Activated CD4-positive, alpha-beta memory T cell treated with anti-CD3 and anti-CD28 coated beads, Interleukin-2, amount 10 ng/mL, durations not matched to agents 7 days and 5 days (primary cell): ENCODE results near the gene DOK7. TPM values are rescaled to one million over a fixed set of nuclear protein-coding genes. Genes with fewer than 3 reads are reported as not detected.
A peak's percentile ranks its signal among the peaks of the same experiment; 100 is the strongest.

ENCODE experiments used
- CTCF ChIA-PET: fragments of 350-600 bp; sonication (Branson Sonifier 250); formaldehyde crosslinking; loops from one replicate; lab custom pipeline; 2021; ENCODE audit warnings: antibody characterized with exemption, inconsistent platforms; lab: Charles Lee
- POLR2A ChIA-PET: fragments of 350-600 bp; sonication (Branson Sonifier 250); formaldehyde crosslinking; loops from one replicate; lab custom pipeline; 2021; ENCODE audit warnings: antibody characterized with exemption; lab: Charles Lee
- DNase-seq: peaks from one replicate; pipeline ENCODE4 v3.0.0-alpha.2; 2020
- H3K27ac Mint-ChIP-seq: one replicate; pipeline ENCODE4 v1.8.0; 2021; ENCODE audit warnings: mild to moderate bottlenecking, mixed read lengths
- H3K27me3 Mint-ChIP-seq: one replicate; pipeline ENCODE4 v1.8.0; 2021; ENCODE audit warnings: mixed read lengths
- H3K36me3 Mint-ChIP-seq: one replicate; pipeline ENCODE4 v1.8.0; 2021; ENCODE audit warnings: low read depth, mixed read lengths
- H3K4me1 Mint-ChIP-seq: one replicate; pipeline ENCODE4 v1.8.0; 2021; ENCODE audit warnings: mixed read lengths
- H3K4me3 Mint-ChIP-seq: one replicate; pipeline ENCODE4 v1.8.0; 2021; ENCODE audit warnings: mild to moderate bottlenecking, mixed read lengths
- H3K9me3 Mint-ChIP-seq: one replicate; pipeline ENCODE4 v1.8.0; 2021; ENCODE audit warnings: mixed read lengths
- total RNA-seq, 2 experiments: library from RNA; stranded (reverse); gene quantifications; one replicate each; pipeline ENCODE4 v1.2.3, GENCODE V29; 2021

DOK7 gene
- total RNA-seq, 2 experiments from 2014 or later: not detected

GRCh38 chr4:3442460-3442958 is 20.6 kb upstream of the DOK7 start:
- H3K27ac Mint-ChIP-seq: no peak overlapping the region
- H3K27me3 Mint-ChIP-seq: no peaks in the 10 kb centered on the region
- no peak for DNase-seq
- ChIA-PET POLR2A (no interaction called here), CTCF (interaction anchor here (1.9 kb wide), 1 partner anchor 97 kb away, joined by 6 read pairs; no protein-coding TSS in a partner anchor)
- no peaks in the 10 kb centered on the region for H3K9me3 Mint-ChIP-seq
- no peak overlapping the region for H3K4me3 Mint-ChIP-seq
- H3K4me1 Mint-ChIP-seq: no peaks in the 10 kb centered on the region
- H3K36me3 Mint-ChIP-seq: no peaks in the 10 kb centered on the region

DNA sequence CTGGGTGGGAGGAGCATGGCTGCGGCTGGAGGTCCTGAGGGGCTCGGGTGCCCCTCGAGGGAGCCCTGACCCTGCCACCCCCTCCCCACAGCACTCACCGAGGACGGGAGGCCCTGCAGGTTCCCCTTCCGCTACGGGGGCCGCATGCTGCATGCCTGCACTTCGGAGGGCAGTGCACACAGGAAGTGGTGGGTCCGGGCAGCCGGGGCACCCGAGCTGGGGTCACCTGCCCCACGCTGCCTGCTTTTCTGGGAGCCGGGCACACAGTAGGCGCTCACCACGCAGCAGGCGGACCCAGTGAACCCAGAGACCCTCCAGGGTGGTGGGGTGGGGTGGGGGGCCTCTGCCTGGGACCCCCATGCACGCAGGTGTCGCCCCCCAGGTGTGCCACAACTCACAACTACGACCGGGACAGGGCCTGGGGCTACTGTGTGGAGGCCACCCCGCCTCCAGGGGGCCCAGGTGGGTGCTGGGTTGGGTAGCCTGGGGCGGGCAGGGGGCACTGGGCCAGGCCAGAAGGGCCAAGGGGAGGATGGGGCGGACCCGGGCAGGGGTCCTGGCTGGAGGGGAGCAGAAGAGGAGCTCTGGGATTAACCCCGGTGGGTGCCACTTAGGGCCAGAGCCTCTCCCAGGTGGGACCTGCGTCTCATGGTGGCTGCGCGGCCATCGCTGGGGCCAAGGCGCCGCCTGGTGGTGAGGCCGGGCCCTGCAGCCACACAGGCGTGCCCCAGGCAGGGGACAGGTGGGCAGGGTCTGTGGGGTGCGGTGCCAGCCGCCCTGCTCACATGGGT is 20.0 kb upstream of the DOK7 start:
- POLR2A ChIA-PET: no interaction called here
- Mint-ChIP-seq H3K9me3 (no peaks in the 10 kb centered on the region), H3K36me3 (no peaks in the 10 kb centered on the region), H3K27me3 (no peaks in the 10 kb centered on the region), H3K4me1 (no peaks in the 10 kb centered on the region), H3K27ac (no peak overlapping the region), H3K4me3 (no peak overlapping the region)
- CTCF ChIA-PET: interaction anchor here (0.8 to 1.6 kb wide), 4 partner anchors 95 to 252 kb away, joined by 3 to 8 read pairs (median 4); no protein-coding TSS in a partner anchor
- peak; percentile 71 for DNase-seq

GRCh38 chr4:3443750-3444309 is 19.3 kb upstream of the DOK7 start:
- Mint-ChIP-seq H3K36me3 (no peaks in the 10 kb centered on the region), H3K27ac (no peak overlapping the region)
- CTCF ChIA-PET: interaction anchor here (0.8 to 1.6 kb wide), 4 partner anchors 96 to 253 kb away, joined by 3 to 8 read pairs (median 4); no protein-coding TSS in a partner anchor

GRCh38 chr4:3444351-3445110 is 18.6 kb upstream of the DOK7 start:
- Mint-ChIP-seq H3K4me3 (no peak overlapping the region), H3K9me3 (no peaks in the 10 kb centered on the region)
- CTCF ChIA-PET: interaction anchor here (0.8 to 1.6 kb wide), 4 partner anchors 97 to 253 kb away, joined by 3 to 8 read pairs (median 4); no protein-coding TSS in a partner anchor

More at GRCh38 chr4:3443750-3444309, 19.3 kb upstream of the DOK7 start:
- no peaks in the 10 kb centered on the region for H3K9me3 Mint-ChIP-seq
- H3K4me3 Mint-ChIP-seq: no peak overlapping the region
- POLR2A ChIA-PET: no interaction called here
- no peaks in the 10 kb centered on the region for H3K4me1 Mint-ChIP-seq
- no peaks in the 10 kb centered on the region for H3K27me3 Mint-ChIP-seq
- DNase-seq: no peak

DNA sequence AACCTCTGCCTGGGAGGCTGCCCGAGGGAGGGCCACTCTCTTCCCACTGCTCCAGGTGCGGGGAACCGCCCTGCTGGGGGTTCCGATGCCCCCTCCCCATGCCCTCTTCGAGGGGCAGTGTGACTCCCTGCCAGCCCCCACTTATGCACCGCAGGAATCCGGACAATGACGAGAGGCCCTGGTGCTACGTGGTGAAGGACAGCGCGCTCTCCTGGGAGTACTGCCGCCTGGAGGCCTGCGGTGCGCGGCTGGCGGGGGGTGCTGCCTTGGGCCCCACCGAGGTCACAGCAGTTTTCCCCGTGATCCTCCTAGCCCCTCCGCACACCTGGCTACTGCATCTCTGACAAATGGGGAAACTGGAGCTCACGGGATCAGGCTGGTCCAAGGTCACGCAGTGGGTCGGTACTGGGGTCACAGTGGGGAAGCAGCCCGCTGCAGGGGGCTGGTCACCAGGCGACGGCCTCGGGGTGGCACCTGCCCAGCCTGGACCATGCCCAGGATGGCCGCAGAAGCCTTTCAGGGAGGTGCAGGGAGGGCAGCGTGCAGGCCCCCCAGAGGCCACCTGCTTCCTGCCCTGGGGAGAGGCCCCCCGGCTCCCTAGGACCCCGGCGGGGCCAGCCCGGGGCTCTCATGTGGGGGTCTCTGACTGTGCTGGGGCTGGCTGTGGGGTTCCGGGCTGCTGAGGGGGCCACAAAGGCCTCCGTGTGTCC is 17.8 kb upstream of the DOK7 start:
- Mint-ChIP-seq H3K4me1 (no peaks in the 10 kb centered on the region), H3K4me3 (no peak overlapping the region), H3K27ac (no peak overlapping the region), H3K36me3 (no peaks in the 10 kb centered on the region), H3K9me3 (no peaks in the 10 kb centered on the region), H3K27me3 (no peaks in the 10 kb centered on the region)
- POLR2A ChIA-PET: no interaction called here
- CTCF ChIA-PET: no interaction called here
- DNase-seq: no peak

More at GRCh38 chr4:3444351-3445110, 18.6 kb upstream of the DOK7 start:
- POLR2A ChIA-PET: no interaction called here
- no peaks in the 10 kb centered on the region for H3K36me3 Mint-ChIP-seq
- H3K4me1 Mint-ChIP-seq: no peaks in the 10 kb centered on the region
- no peaks in the 10 kb centered on the region for H3K27me3 Mint-ChIP-seq
- no peak overlapping the region for H3K27ac Mint-ChIP-seq
- DNase-seq: no peak

DNA sequence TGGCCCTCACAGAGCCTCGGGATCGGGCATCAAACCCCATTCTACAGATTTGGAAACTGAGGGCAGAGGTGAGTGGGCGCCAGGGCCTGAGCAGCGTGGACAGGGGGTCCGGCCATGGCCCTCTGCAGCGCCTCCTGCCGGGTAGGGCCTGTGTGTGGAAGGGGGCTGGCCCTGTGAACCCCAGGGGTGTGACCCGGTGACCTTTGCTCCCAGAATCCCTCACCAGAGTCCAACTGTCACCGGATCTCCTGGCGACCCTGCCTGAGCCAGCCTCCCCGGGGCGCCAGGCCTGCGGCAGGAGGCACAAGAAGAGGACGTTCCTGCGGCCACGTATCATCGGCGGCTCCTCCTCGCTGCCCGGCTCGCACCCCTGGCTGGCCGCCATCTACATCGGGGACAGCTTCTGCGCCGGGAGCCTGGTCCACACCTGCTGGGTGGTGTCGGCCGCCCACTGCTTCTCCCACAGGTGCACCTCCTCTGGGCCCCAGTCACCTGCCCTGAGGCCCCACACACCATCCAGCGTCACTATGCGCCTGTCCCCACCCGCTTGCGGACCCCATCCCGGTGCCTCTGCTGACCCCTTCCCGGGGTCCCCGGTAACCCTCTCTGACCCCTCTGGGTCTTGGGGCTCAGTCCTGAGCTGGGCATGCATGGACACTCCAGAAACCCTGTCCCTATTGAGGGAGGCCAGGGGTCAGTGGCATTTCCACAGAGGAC is 17.1 kb upstream of the DOK7 start:
- DNase-seq: no peak
- H3K4me3 Mint-ChIP-seq: no peak overlapping the region
- no peaks in the 10 kb centered on the region for H3K9me3 Mint-ChIP-seq
- ChIA-PET POLR2A (no interaction called here), CTCF (no interaction called here)
- H3K4me1 Mint-ChIP-seq: no peaks in the 10 kb centered on the region
- no peaks in the 10 kb centered on the region for H3K27me3 Mint-ChIP-seq
- no peak overlapping the region for H3K27ac Mint-ChIP-seq
- H3K36me3 Mint-ChIP-seq: no peaks in the 10 kb centered on the region

- no peaks in the 10 kb centered on the region for H3K9me3 Mint-ChIP-seq
- ChIA-PET CTCF (no interaction called here), POLR2A (no interaction called here)
- no peak for DNase-seq
- no peaks in the 10 kb centered on the region for H3K27me3 Mint-ChIP-seq
- H3K36me3 Mint-ChIP-seq: no peaks in the 10 kb centered on the region
- H3K27ac Mint-ChIP-seq: no peak overlapping the region
- no peak overlapping the region for H3K4me3 Mint-ChIP-seq
- no peaks in the 10 kb centered on the region for H3K4me1 Mint-ChIP-seq
These were observed 16.3 kb upstream of the DOK7 start for GRCh38 chr4:3446631-3447320.

DNA sequence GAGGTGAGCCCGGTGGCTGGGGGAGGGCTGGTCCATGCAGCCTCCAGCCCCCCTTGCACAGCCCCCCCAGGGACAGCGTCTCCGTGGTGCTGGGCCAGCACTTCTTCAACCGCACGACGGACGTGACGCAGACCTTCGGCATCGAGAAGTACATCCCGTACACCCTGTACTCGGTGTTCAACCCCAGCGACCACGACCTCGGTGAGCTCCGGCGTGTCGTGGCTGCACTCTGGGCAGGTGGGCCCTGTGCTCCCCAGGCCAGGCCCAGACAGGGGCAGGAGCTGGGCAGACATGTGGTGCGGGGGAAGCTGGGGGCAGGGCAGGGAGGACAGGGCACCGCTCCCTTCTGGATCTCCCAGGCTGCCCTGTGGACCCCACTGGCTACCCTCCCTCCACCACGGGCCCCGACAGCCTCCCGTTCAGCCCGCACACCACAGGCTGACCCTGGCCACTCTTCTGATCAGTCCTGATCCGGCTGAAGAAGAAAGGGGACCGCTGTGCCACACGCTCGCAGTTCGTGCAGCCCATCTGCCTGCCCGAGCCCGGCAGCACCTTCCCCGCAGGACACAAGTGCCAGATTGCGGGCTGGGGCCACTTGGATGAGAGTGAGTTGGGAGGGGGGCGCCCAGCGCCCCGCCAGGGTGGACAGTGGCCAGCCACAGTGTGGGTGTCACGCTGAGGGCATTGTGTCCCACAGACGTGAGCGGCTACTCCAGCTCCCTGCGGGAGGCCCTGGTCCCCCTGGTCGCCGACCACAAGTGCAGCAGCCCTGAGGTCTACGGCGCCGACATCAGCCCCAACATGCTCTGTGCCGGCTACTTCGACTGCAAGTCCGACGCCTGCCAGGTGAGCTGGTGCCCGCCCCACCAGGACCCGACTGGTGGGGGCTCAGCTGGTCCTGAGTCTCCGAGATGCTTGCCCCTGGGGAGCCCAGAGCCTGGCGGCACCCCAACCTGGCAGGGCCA is 15.4 kb upstream of the DOK7 start:
- ChIA-PET POLR2A (no interaction called here), CTCF (no interaction called here)
- H3K4me1 Mint-ChIP-seq: no peaks in the 10 kb centered on the region
- H3K27me3 Mint-ChIP-seq: peaks cover 2% of the 10 kb centered on the region
- no peaks in the 10 kb centered on the region for H3K9me3 Mint-ChIP-seq
- no peak overlapping the region for H3K27ac Mint-ChIP-seq
- no peak overlapping the region for H3K4me3 Mint-ChIP-seq
- no peaks in the 10 kb centered on the region for H3K36me3 Mint-ChIP-seq
- DNase-seq: no peak

GRCh38 chr4:3449047-3449573 is 14.0 kb upstream of the DOK7 start:
- ChIA-PET CTCF (no interaction called here), POLR2A (no interaction called here)
- Mint-ChIP-seq H3K4me3 (no peak overlapping the region), H3K27me3 (peaks cover 2% of the 10 kb centered on the region), H3K27ac (no peak overlapping the region), H3K4me1 (no peaks in the 10 kb centered on the region), H3K9me3 (no peaks in the 10 kb centered on the region), H3K36me3 (no peaks in the 10 kb centered on the region)
- DNase-seq: no peak

- H3K27me3 Mint-ChIP-seq: peaks cover 2% of the 10 kb centered on the region
- ChIA-PET POLR2A (no interaction called here), CTCF (no interaction called here)
- DNase-seq: no peak
- H3K9me3 Mint-ChIP-seq: no peaks in the 10 kb centered on the region
- no peak overlapping the region for H3K27ac Mint-ChIP-seq
- H3K4me1 Mint-ChIP-seq: no peaks in the 10 kb centered on the region
- H3K36me3 Mint-ChIP-seq: no peaks in the 10 kb centered on the region
- H3K4me3 Mint-ChIP-seq: no peak overlapping the region
These were observed 13.3 kb upstream of the DOK7 start for GRCh38 chr4:3449574-3450534.
